ENCODE data around the gene CNNM4.

CNNM4 gene

DNA sequence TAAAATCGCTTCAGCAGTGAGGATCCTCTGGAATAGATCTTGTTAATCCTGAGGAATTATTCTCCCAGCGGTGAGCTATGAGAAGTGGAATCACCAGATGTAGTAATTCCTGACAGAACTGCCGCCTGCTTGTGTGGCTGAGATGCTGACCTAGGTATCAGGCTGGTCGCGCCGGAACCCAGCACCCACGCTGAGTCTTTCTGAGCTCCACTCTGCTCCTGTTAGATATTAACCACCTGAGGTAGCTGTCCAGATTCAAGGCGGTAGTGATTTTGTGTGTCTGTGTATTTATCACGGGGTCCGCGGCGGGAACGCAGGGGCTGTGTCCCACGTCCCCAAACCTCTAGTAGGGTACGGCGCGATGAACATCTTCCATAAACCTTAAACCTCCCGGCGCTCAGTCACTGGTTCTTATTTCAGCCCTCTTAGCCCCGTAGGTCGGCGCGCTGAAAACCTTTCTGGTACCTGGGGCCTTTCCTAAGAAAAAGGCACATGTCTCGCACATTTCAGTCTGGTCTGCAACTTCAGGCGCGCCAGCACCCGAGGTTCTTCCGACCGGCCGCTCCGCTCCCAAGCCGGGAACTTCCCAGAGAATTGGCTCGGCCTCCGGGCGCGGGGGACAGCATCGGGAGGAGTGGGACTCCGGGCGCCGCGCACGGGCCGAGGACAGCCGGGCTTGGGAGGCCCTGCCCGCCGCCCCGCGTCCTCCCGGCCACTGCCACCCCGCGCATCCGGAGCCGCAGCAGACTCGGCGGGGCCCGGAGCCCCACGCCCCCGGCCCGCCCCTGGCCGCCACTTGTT lies 54.8 kb downstream of the CNNM4 start:
- DNase-seq = no peak

DNA sequence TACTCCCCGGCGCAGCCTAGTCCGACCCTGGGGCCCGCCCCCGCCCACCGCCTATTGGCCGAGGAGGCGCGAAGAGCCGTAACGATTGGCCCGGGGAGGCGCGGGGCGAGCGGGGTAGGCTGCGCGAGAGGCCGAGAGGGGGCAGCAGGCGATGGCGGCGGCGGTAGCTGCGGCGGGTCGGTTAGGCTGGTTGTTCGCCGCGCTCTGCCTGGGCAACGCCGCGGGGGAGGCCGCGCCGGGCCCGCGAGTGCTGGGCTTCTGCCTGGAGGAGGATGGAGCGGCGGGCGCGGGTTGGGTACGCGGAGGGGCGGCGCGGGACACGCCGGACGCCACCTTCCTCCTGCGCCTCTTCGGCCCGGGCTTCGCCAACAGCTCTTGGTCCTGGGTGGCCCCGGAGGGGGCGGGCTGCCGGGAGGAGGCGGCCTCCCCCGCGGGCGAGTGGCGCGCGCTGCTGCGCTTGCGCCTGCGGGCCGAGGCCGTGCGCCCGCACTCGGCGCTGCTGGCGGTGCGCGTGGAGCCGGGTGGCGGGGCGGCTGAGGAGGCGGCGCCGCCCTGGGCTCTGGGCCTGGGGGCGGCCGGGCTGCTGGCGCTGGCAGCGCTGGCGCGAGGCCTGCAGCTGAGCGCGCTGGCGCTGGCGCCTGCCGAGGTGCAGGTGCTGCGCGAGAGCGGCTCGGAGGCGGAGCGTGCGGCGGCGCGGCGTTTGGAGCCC lies 55.6 kb downstream of the CNNM4 start, which contains the start of gene CNNM3:
CNNM3 (plus strand) TSS at position 142 of the 709 bp plus-strand sequence; CDS start at position 152, 10 bp downstream.
- peak; percentile 68 for DNase-seq

GRCh38 chr2:96816836-96817702 lies 56.4 kb downstream of the CNNM4 start:
- no peak for DNase-seq

GRCh38 chr2:96817882-96818281 lies 57.2 kb downstream of the CNNM4 start:
- DNase-seq = no peak

- no peak for DNase-seq
Measured at GRCh38 chr2:96819128-96819875, 58.6 kb downstream of the CNNM4 start.

DNA sequence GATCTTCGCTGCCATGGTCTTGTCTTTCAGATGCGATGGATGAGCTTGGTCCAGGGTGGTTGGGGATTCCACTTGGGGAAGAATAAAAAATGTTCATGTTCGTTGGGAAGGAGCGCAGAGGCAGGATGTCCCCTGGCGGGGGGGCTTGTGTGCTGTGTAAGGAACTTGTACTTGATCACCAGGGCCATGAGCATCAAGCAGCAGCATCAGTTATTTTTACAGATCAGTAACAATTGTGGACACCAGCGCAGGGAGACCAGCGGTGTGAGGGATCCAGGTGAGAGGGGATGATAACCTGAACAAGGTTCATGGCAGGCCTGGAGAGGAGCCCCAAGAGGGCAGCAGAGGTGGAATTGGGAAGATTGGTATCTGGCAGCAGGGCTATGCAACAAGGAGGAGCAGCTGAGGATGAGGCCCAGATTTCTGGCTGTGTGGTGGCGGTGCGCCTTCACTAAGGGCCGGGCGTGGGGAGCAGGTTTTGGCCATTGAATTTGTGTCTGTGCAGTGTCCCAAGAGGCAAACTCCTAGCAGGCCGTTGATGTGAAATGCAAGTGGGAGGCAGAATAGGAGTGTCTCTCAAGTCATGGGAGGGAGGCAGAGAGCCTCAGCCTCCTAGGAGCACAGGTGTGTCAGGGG lies 59.3 kb downstream of the CNNM4 start:
- DNase-seq = no peak

DNA sequence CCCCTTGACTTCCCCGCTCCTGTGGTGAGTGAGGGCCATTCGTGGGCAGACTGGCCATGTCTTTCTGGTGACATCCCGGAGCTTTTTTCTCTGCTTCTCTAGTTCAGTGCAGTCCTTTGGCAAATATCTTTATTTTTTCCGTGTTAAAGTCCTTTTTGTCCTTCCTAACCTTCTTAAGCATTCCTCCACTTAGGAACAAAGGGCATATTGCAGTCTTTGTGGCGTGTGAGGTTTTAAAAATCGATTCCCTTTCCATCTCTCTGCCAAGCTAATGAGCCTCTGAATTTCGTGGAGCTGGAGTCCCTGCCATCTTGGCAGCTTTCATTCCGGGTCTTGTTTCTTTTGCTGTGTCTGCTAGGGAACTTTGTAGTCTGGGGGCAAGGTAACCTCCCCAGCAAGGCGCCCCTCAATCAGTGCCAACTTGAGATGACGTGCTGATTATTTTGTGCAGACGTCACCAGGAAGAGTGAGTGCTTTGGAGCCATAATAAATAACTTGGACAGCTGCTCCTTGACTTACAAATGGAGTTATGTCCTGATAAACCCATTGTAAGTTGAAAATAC lies 60.5 kb downstream of the CNNM4 start:
- DNase-seq = no peak

GRCh38 chr2:96822786-96823185 lies 62.1 kb downstream of the CNNM4 start:
- no peak for DNase-seq

GRCh38 chr2:96823198-96823597 lies 62.5 kb downstream of the CNNM4 start:
- no peak for DNase-seq

DNA sequence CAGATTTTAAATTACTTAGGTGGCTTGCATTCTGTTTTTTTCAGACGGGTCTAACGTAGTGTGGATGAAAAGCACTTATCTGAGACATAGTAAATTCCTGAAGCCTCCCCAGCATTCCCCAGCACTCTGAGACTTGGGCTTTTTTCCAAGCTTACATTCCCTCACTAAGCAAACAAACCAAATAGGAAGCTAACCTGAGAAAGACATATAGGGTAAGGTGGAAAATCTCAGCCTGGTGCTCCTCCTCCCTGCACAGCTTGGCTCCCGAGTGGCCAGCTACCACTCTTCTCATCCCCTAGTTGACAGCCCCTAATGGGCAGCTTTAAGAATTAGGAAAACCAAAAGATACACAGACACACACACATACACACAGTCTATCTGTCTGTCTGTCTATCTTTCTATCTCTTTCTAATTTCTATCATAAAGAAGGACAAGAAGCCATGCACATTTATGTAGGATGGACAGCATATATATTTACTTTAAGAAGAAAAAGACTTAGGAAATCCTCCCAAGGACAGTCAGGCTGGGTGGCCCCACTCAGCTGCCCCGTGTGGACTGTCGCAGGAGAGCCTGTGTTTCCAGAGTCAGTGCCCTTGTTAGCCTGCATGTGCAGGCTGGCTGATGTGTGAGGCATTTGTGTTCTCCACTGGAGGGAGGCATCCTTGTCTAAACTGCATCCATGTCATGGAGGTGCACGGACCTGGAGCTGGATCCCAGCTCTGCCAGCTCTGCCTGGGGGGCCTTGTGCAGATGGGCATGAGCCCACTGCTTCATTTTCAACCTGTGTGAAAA lies 63.6 kb downstream of the CNNM4 start:
- DNase-seq = no peak

DNA sequence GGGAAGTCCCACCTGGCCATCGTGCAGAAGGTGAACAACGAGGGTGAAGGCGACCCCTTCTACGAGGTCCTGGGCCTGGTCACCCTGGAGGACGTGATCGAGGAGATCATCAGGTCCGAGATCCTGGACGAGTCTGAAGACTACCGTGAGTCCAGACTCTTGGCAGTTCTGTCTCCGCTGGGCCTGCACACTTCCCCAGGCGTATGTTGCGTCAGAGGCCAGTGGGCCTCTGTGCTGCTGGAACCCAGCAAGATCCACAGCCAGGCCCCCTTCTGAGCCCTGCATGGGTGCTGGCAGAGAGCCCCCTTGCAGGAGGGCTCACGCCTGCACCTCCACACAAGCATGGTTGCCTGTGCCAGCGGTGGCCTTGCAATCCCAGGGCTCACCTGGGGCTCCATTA lies 64.4 kb downstream of the CNNM4 start:
- DNase-seq = no peak

DNA sequence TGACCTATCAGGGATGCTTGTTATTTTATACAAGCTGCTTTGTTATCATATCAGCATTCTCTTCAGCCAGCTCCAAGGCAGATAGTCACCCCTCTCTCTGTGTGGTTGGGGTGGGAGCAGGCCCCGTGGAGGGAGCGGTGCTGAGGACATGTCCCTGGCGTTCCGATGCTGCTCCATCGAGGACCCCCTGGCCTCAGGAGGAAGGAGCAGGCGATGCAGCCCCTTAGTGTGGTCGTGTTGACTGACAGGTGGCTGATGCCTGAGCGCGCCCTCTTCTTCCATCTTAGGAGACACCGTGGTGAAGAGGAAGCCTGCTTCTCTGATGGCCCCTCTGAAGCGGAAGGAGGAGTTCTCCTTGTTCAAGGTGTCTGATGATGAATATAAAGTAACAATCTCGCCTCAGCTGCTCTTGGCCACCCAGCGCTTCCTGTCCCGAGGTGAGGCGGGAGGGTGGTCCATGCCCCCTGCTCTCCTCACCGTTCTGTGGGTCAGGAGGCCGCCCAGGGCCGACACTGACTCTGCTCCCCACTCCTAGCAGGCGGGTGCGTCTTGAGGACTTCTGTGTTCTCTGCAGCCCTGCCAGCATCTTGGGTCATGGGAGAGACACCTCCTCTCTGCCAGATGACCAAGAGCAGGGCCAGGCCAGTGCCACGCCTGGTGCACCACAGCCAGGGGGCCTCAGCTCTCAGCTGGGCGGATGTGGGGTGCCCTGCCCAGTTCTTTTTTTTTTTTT lies 66.0 kb downstream of the CNNM4 start:
- DNase-seq = no peak

DNA sequence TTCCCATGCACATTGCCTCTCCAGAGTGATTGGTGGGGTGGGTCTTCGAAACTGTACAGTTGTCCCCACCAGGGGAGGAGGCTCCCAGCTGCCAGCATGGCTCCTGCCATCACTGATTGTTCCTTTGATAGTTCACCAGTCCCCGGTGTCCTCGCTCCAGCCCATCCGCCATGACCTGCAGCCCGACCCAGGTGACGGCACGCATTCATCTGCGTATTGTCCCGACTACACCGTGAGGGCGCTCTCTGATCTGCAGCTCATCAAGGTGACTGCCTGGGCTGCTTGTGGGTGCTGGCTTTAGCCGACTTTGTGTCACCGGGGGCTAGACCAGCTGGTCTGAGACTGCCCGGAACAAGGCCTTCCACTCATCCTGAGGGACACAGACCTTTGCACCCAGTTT lies 67.7 kb downstream of the CNNM4 start:
- DNase-seq = no peak

GRCh38 chr2:96828874-96829273 lies 68.2 kb downstream of the CNNM4 start:
- no peak for DNase-seq

- no peak for DNase-seq
Measured at GRCh38 chr2:96830044-96830562, 69.4 kb downstream of the CNNM4 start.

DNA sequence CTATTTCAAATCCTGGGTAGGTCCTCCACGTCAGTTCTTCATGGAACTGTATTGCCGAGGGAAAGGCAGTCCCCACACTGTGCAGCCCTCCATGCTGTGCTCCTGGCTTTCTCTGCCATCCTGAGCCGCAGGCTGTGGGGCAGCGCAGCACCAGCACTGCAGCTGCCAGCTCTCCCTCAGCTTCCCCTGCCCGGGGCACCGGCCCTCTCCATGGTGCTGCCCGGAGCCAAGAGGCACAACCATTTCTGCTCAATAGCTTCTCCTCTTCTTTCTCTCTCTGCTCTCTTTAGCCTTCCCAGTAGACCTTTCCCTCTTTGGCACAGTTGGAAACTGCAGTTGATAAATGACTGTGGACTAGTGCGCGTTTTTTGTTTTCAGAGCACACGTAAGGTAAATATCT lies 71.0 kb downstream of the CNNM4 start:
- no peak for DNase-seq

- DNase-seq = no peak
Measured at GRCh38 chr2:96832408-96832753, 71.7 kb downstream of the CNNM4 start.

DNA sequence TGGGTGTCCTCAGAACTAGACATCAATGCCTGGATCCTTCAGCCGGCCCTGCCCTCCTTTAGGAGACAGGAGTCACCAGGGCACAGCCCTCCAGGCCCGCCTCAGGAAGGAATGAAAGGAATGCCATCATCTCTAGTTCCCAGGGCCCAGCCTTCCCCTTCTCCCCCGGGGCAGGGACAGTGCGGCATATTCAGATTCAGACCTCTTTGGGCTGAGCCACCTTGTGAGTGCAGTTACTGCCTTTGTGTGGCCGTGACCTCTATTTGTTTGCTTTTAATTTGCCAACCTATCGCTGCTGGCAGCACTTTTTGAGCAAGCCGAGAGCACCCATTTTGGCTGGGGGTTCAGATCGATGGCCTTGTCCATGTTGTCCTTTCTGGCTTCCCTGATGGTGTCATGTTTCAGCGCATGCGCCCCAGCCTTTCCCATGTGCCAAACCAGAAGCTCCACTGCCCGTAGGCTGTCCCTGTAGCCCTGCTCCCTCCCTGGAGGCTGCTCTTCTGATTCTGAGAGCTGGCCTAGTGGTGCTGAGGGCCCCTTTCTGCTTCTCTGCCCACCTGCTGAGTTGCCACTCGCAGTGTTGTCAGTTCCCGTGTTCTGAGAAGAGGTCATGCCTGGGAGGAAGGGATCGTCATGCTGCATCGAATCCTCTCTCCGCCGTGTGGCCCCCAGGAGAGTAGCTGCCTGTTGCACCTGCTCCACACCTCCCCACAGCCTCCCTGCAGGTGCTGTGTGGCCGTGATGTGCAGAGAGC lies 72.2 kb downstream of the CNNM4 start:
- DNase-seq = no peak

DNA sequence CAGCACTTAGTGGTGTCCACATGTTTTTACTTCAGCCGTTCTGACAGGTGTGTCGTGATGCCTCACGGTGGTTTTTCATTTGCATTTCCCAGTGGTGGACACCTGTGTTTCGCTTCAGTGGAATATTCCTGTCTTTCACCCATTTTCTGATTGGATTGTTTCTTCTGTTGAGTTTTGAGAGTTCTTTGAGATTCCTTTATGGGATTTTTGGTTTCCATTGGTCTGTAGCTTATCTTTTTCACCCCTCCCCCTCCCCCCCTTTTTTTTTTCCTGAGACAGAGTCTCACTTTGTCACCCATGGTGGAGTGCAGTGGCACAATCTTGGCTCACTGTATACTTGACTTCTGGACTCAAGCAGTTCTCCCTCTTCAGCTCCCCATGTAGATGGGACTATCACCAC lies 75.1 kb downstream of the CNNM4 start:
- no peak for DNase-seq

All from cortex of kidney (tissue), 1 donor.